Testis (tissue), 2 donors: ENCODE data around the gene ATP2A3.

ENCODE experiments used
- POLR2A ChIP-seq: fragments of 450-650 bp; IDR thresholded peaks from one replicate; pipeline ENCODE4 v1.6.1; 2017; ENCODE audit warnings: antibody characterized with exemption, mild to moderate bottlenecking, moderate library complexity
- TF ChIP-seq, protein P1 (sequence below), 3 experiments: fragments of 450-650 bp in 2 of 3; fragments of 200-600 bp in 1 of 3; sonication (generic) in 1 of 3; IDR thresholded peaks; one replicate each; pipeline ENCODE4 v1.5.1; 2016 to 2019; ENCODE audit warnings: antibody characterized with exemption in 3 of 3, mild to moderate bottlenecking in 2 of 3, moderate library complexity in 1 of 3

DNA sequence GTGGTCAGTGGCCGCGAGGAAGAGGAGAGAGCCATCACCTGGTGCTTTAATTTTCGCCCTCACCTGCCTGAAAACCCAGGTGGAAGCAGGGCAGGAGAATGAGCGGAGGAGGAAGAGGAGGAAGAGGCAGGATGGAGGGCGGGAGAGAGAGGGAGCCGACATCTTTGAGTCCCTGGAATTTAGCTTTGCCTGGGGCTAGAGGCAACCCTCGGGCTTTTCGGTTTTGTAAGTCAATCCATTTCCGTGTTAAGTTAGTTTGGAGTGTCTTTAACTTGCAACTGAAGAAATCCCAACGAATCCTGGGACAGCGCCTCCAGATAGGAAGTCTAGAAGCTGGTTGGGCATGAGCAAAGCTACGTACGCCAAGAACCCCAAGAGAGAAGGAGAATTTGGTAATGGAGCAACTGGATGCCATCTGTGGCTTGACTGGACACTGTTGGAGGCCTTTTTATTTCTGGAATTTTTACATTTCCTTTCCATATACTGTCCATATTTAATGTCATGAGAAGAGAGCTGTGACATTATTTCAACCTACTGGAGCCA is 36.9 kb upstream of the ATP2A3 start:
- TF ChIP-seq, protein P1, sequence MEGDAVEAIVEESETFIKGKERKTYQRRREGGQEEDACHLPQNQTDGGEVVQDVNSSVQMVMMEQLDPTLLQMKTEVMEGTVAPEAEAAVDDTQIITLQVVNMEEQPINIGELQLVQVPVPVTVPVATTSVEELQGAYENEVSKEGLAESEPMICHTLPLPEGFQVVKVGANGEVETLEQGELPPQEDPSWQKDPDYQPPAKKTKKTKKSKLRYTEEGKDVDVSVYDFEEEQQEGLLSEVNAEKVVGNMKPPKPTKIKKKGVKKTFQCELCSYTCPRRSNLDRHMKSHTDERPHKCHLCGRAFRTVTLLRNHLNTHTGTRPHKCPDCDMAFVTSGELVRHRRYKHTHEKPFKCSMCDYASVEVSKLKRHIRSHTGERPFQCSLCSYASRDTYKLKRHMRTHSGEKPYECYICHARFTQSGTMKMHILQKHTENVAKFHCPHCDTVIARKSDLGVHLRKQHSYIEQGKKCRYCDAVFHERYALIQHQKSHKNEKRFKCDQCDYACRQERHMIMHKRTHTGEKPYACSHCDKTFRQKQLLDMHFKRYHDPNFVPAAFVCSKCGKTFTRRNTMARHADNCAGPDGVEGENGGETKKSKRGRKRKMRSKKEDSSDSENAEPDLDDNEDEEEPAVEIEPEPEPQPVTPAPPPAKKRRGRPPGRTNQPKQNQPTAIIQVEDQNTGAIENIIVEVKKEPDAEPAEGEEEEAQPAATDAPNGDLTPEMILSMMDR (IDR thresholded peaks at IDR 0.05), result no peak
- TF ChIP-seq POLR2A, result no peak
